ENCODE measurements around the gene AGBL4. TPM values are rescaled to one million over a fixed set of nuclear protein-coding genes. Genes with fewer than 3 reads are reported as not detected.
"Not testable (repeated sequence)": the region's sequence is repeated elsewhere in the genome, so short reads cannot be mapped to it uniquely, and the experiment has no call there.

The AGBL4 gene
- total RNA-seq, 1 donor from 2014 or later = 3.1 TPM

DNA sequence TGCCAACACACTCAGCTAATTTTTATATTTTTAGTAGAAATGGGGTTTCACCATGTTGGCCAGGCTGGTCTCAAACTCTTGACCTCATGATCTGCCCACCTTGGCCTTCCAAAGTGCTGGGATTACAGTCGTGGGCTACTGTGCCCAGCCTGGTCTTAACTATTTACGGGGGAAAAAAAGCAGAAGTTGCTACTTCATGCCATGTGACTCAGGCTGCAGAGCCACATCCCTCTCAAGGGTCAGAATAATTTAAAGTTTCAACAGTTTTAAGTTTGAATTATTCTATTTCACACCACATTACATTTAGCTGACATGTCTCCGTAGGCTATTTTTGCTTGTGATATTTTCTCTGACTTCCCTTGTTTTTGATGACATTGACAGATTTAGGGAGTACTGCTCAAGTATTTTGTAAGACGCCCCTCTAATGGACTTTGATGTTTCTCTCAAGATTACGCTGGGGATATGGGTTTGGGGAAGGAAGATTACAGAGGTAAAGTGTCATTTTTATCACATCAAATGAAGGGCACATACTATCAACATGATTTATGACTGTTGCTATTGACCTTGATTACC is 14.6 kb upstream of the AGBL4 start:
- H3K36me3 Mint-ChIP-seq (ENCODE audit: insufficient read depth) = no peaks in the 10 kb centered on the region
- no peaks in the 10 kb centered on the region for H3K4me1 Mint-ChIP-seq (ENCODE audit: low read depth)
- H3K9me3 Mint-ChIP-seq (ENCODE audit: low read depth) = peaks cover 24% of the 10 kb centered on the region
- no peak overlapping the region for H3K27ac Mint-ChIP-seq
- H3K27me3 Mint-ChIP-seq = peaks cover 11% of the 10 kb centered on the region
- no peak overlapping the region for H3K4me3 Mint-ChIP-seq (ENCODE audit: low read depth)
- DNase-seq (ENCODE audit: low spot score, unreplicated experiment) = no peak
- no peak for TF ChIP-seq CTCF (IDR thresholded peaks at IDR 0.05; ENCODE audit: unreplicated experiment)

DNA sequence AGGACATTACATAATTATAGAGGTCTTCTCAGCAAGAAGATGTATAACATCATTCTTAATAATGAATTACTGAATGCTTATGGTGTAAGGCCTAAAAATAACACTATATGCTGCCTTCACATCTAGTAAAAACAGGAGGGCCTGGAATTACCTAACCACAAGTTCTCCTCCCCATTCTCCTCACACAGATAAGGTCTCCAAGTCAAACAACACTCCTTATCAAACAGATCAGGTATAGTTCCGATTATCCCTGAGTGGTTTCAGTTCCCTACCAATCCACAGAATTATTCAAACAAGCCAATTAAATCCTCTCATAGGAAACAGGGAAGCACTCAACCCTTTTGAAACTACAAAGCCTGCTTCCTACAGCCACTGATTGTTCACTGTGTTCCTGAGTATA is 4.0 kb upstream of the AGBL4 start:
- no peak overlapping the region for H3K27ac Mint-ChIP-seq
- no peaks in the 10 kb centered on the region for H3K4me1 Mint-ChIP-seq (ENCODE audit: low read depth)
- peaks cover 12% of the 10 kb centered on the region for H3K27me3 Mint-ChIP-seq
- no peak for TF ChIP-seq CTCF (IDR thresholded peaks at IDR 0.05; ENCODE audit: unreplicated experiment)
- no peak for DNase-seq (ENCODE audit: low spot score, unreplicated experiment)
- H3K36me3 Mint-ChIP-seq (ENCODE audit: insufficient read depth) = no peaks in the 10 kb centered on the region
- H3K4me3 Mint-ChIP-seq (ENCODE audit: low read depth) = no peak overlapping the region
- peaks cover 10% of the 10 kb centered on the region for H3K9me3 Mint-ChIP-seq (ENCODE audit: low read depth)

GRCh38 chr1:49995734-49996133 is 28.0 kb downstream of the AGBL4 start:
- Mint-ChIP-seq H3K4me1 (ENCODE audit: low read depth) (no peaks in the 10 kb centered on the region), H3K27ac (no peak overlapping the region), H3K36me3 (ENCODE audit: insufficient read depth) (peaks cover 2% of the 10 kb centered on the region), H3K9me3 (ENCODE audit: low read depth) (peaks cover 75% of the 10 kb centered on the region), H3K4me3 (ENCODE audit: low read depth) (no peak overlapping the region), H3K27me3 (no peaks in the 10 kb centered on the region)
- DNase-seq (ENCODE audit: low spot score, unreplicated experiment) = no peak
- TF ChIP-seq CTCF (IDR thresholded peaks at IDR 0.05; ENCODE audit: unreplicated experiment) = no peak

DNA sequence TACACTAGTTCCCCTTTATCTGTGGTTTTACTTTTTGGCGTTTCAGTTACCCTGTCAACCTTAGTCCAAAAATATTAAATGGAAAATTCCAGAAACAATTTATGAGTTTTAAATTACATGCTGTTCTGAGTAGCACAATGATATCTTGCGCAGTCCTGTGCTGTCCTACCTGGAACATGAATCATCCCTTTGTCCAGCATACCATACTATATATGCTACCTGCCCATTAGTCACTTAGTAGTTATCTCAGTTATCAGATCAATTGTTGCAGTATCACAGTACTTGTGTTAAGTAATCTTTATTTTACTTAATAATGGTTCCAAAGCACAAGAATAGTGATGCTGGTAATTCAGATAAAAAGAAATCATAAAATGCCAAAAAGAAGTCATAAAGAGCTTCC is 52.7 kb downstream of the AGBL4 start:
- no peaks in the 10 kb centered on the region for H3K27me3 Mint-ChIP-seq
- no peak overlapping the region for H3K4me3 Mint-ChIP-seq (ENCODE audit: low read depth)
- H3K9me3 Mint-ChIP-seq (ENCODE audit: low read depth) = peaks cover 56% of the 10 kb centered on the region
- no peaks in the 10 kb centered on the region for H3K4me1 Mint-ChIP-seq (ENCODE audit: low read depth)
- no peak for TF ChIP-seq CTCF (IDR thresholded peaks at IDR 0.05; ENCODE audit: unreplicated experiment)
- H3K27ac Mint-ChIP-seq = no peak overlapping the region
- DNase-seq (ENCODE audit: low spot score, unreplicated experiment) = no peak
- peaks cover 2% of the 10 kb centered on the region for H3K36me3 Mint-ChIP-seq (ENCODE audit: insufficient read depth)

DNA sequence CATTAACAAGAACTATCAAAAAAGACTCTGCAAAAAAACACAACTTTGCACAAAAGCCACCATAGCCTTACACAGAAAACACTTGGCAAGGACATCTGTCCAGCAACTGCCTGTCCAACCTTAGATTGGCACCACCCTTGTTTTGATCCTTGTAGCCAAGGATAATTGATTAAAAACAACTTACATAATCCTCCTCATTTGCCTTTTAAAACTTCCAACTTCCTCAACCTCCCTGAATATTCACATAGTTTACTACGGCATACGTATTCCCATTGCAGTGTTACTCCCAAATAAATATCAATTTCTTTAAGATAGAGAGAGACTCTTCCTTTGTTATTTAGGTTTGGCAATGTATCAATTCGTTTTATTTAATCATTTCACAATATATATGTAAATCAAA is 72.4 kb downstream of the AGBL4 start:
- no peaks in the 10 kb centered on the region for H3K4me1 Mint-ChIP-seq (ENCODE audit: low read depth)
- H3K27me3 Mint-ChIP-seq = no peaks in the 10 kb centered on the region
- H3K9me3 Mint-ChIP-seq (ENCODE audit: low read depth) = peaks cover 62% of the 10 kb centered on the region
- H3K36me3 Mint-ChIP-seq (ENCODE audit: insufficient read depth) = no peaks in the 10 kb centered on the region
- no peak overlapping the region for H3K4me3 Mint-ChIP-seq (ENCODE audit: low read depth)
- no peak for DNase-seq (ENCODE audit: low spot score, unreplicated experiment)
- no peak overlapping the region for H3K27ac Mint-ChIP-seq
- no peak for TF ChIP-seq CTCF (IDR thresholded peaks at IDR 0.05; ENCODE audit: unreplicated experiment)

- H3K4me1 Mint-ChIP-seq (ENCODE audit: low read depth); DNase-seq (ENCODE audit: low spot score, unreplicated experiment); H3K36me3 Mint-ChIP-seq (ENCODE audit: insufficient read depth): not testable (repeated sequence)
Measured at GRCh38 chr1:49915301-49915700, 108.5 kb downstream of the AGBL4 start.

More at GRCh38 chr1:49915301-49915700, 108.5 kb downstream of the AGBL4 start:
- not testable (repeated sequence) for H3K4me3 Mint-ChIP-seq (ENCODE audit: low read depth); H3K27ac Mint-ChIP-seq; H3K27me3 Mint-ChIP-seq
- peaks cover 55% of the 10 kb centered on the region for H3K9me3 Mint-ChIP-seq (ENCODE audit: low read depth)
